ENCODE data around the gene PLA2G1B.

DNA sequence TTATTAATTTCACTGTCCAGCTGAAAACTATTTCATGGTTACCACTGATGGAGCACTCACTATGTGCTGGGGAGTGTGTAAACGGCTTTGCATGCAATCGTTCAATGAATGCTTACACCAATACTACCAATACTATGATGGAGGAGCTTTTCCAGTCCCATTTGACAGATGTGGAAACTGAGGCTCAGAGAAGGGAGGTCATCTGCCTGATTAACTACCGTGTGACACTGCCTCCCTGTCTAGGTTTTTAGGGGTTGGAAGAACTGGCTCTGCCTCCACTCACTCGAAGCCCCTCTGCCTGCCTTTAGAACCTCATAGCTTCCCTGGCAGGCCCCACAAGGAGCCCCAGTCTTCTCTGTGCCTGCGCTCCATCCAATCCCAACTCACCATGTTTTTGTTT is 29.5 kb upstream of the PLA2G1B start:
- TF ChIP-seq, protein P1, sequence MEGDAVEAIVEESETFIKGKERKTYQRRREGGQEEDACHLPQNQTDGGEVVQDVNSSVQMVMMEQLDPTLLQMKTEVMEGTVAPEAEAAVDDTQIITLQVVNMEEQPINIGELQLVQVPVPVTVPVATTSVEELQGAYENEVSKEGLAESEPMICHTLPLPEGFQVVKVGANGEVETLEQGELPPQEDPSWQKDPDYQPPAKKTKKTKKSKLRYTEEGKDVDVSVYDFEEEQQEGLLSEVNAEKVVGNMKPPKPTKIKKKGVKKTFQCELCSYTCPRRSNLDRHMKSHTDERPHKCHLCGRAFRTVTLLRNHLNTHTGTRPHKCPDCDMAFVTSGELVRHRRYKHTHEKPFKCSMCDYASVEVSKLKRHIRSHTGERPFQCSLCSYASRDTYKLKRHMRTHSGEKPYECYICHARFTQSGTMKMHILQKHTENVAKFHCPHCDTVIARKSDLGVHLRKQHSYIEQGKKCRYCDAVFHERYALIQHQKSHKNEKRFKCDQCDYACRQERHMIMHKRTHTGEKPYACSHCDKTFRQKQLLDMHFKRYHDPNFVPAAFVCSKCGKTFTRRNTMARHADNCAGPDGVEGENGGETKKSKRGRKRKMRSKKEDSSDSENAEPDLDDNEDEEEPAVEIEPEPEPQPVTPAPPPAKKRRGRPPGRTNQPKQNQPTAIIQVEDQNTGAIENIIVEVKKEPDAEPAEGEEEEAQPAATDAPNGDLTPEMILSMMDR (IDR thresholded peaks at IDR 0.05; ENCODE audit: low read depth, low read length, missing input control): no peak
- TF ChIP-seq TAF1 (conservative IDR thresholded peaks at IDR 0.05) (no peak), JUND (IDR thresholded peaks at IDR 0.05) (no peak), MAX (IDR thresholded peaks at IDR 0.05) (no peak), ATF3 (IDR thresholded peaks at IDR 0.05) (no peak), RAD21 (IDR thresholded peaks at IDR 0.05) (no peak)
